HEK293 (cell line): ENCODE results near the gene NOM1.

Experiments used
- CTCF ChIA-PET: fragments of 350-600 bp; formaldehyde crosslinking; extraction: SDS; loops from one replicate; lab custom pipeline; 2021; ENCODE audit warnings: antibody characterized with exemption; lab: Yijun Ruan, JAX
- POLR2A ChIA-PET: fragments of 300-600 bp; formaldehyde crosslinking; extraction: SDS; loops from one replicate; lab custom pipeline; 2020; ENCODE audit warnings: antibody characterized with exemption, inconsistent platforms; lab: Yijun Ruan, JAX
- H3K27ac ChIP-seq: fragments of 200-500 bp; sonication (Bioruptor generic); 2 replicates; pipeline ENCODE4 v1.5.1; 2014; ENCODE audit warnings: low read depth, low read length, control low read depth, inconsistent platforms; ENCODE audit errors: extremely low read depth
- H3K36me3 ChIP-seq, 2 experiments: fragments of 200-500 bp in 1 of 2; sonication (Bioruptor generic) in 1 of 2; 1 replicate in 1 of 2; 2 replicates in 1 of 2; pipeline ENCODE4 v1.5.1; 2014 to 2017; ENCODE audit warnings: inconsistent platforms in 2 of 2, low read length in 2 of 2; ENCODE audit not compliant: control insufficient read depth in 2 of 2, insufficient read depth in 1 of 2
- H3K4me1 ChIP-seq: fragments of 200-500 bp; sonication (Bioruptor generic); 2 replicates; pipeline ENCODE4 v1.5.1; 2014; ENCODE audit warnings: mild to moderate bottlenecking, low read length, inconsistent platforms; ENCODE audit not compliant: control insufficient read depth, insufficient read depth
- H3K4me3 ChIP-seq: 2 replicates; pipeline ENCODE4 v1.5.1; 2011; ENCODE audit warnings: low read depth, mild to moderate bottlenecking, control low read depth, low read length, moderate library complexity
- H3K9me3 ChIP-seq: fragments of 200-500 bp; sonication (Bioruptor generic); 2 replicates; pipeline ENCODE4 v1.5.1; 2014; ENCODE audit warnings: low read depth, low read length, inconsistent platforms; ENCODE audit not compliant: control insufficient read depth, insufficient read depth
- GFI1B ChIP-seq: fragments of 450-650 bp; formaldehyde crosslinking; IDR thresholded peaks from 2 replicates; pipeline ENCODE4 v1.5.1; 2016; ENCODE audit warnings: missing biosample characterization, missing genetic modification characterization
- HOXD13 ChIP-seq: sonication (generic); formaldehyde crosslinking; IDR thresholded peaks from 2 replicates; pipeline ENCODE4 v1.8.0; 2022; ENCODE audit warnings: missing genetic modification reagents, borderline replicate concordance
- ZBTB8A ChIP-seq: fragments of 450-650 bp; formaldehyde crosslinking; IDR thresholded peaks from 2 replicates; pipeline ENCODE4 v1.5.1; 2016; ENCODE audit warnings: missing biosample characterization, missing genetic modification characterization
- ZIC2 ChIP-seq: fragments of 450-650 bp; formaldehyde crosslinking; IDR thresholded peaks from 2 replicates; pipeline ENCODE4 v1.5.1; 2016; ENCODE audit warnings: missing biosample characterization, missing genetic modification characterization
- ZNF416 ChIP-seq: fragments of 450-650 bp; formaldehyde crosslinking; IDR thresholded peaks from 2 replicates; pipeline ENCODE4 v1.5.1; 2016; ENCODE audit warnings: missing biosample characterization, missing genetic modification characterization
- ZNF473 ChIP-seq: fragments of 450-650 bp; formaldehyde crosslinking; IDR thresholded peaks from 2 replicates; pipeline ENCODE4 v1.5.1; 2017; ENCODE audit warnings: missing biosample characterization, missing genetic modification characterization
- ZNF558 ChIP-seq: fragments of 450-650 bp; formaldehyde crosslinking; IDR thresholded peaks from 2 replicates; pipeline ENCODE4 v1.5.1; 2016; ENCODE audit warnings: missing biosample characterization, missing genetic modification characterization
- ZSCAN30 ChIP-seq: fragments of 450-650 bp; IDR thresholded peaks from 2 replicates; pipeline ENCODE4 v1.5.1; 2018; ENCODE audit warnings: missing biosample characterization, mild to moderate bottlenecking, missing genetic modification characterization, moderate library complexity
- TF ChIP-seq, protein P1 (sequence below): fragments of 450-650 bp; formaldehyde crosslinking; IDR thresholded peaks from 2 replicates; pipeline ENCODE4 v1.5.1; 2016; ENCODE audit warnings: missing biosample characterization, missing genetic modification characterization
- TF ChIP-seq, protein P2 (sequence below): fragments of 450-650 bp; formaldehyde crosslinking; IDR thresholded peaks from 2 replicates; pipeline ENCODE4 v1.5.1; 2017; ENCODE audit warnings: missing biosample characterization, missing genetic modification characterization
- TF ChIP-seq, protein P3 (sequence below): fragments of 450-650 bp; IDR thresholded peaks from 2 replicates; pipeline ENCODE4 v1.5.1; 2018; ENCODE audit warnings: missing biosample characterization, missing genetic modification characterization

Gene NOM1

DNA sequence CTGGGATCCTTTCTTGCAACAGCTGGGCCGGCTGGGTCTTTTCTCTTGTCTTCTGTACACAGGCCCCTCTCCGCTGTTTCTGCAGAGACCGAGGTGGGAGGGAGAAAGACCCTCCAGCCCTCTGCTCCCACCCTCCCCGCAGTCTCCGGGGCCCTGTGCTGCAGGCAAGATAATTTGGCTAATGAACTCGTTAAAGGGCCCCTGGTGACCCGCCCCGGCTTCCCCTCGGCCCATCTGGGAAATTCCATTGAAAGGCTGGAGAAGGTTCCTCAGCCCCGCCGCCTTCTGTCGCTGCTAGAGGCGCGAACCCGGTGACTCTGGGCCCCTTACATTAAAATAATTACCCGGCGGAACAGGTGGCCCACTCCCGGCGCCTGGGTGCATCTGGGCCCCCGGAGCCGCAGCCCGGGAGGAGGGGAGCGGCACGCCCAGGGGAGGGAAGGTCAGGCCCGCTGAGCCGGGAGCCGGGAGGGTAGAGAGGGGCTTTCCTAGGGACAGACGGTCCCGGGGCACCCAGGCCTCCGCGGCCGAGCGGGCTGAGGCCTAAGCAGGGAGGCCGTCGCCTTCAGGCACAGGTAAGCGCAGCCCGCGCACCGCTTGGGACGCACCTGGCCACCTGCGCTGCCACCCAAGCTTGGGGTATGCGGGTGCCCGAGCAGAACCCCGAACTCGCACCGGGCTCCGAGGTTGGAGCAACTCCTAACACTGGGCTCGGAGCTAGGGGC is 68.3 kb downstream of the NOM1 start:
- POLR2A ChIA-PET = no interaction called here
- Histone ChIP-seq H3K27ac (no peak overlapping the region), H3K4me3 (no peak overlapping the region), H3K36me3 (no peaks in the 10 kb centered on the region), H3K4me1 (no peaks in the 10 kb centered on the region), H3K9me3 (no peaks in the 10 kb centered on the region)
- CTCF ChIA-PET = no interaction called here
- TF ChIP-seq, protein P1, sequence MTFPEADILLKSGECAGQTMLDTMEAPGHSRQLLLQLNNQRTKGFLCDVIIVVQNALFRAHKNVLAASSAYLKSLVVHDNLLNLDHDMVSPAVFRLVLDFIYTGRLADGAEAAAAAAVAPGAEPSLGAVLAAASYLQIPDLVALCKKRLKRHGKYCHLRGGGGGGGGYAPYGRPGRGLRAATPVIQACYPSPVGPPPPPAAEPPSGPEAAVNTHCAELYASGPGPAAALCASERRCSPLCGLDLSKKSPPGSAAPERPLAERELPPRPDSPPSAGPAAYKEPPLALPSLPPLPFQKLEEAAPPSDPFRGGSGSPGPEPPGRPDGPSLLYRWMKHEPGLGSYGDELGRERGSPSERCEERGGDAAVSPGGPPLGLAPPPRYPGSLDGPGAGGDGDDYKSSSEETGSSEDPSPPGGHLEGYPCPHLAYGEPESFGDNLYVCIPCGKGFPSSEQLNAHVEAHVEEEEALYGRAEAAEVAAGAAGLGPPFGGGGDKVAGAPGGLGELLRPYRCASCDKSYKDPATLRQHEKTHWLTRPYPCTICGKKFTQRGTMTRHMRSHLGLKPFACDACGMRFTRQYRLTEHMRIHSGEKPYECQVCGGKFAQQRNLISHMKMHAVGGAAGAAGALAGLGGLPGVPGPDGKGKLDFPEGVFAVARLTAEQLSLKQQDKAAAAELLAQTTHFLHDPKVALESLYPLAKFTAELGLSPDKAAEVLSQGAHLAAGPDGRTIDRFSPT (tag by site-specific recombination) = no peak
- TF ChIP-seq ZIC2 (0 out of 2 replicates have a peak, but pooled peaks have one; percentile 13), HOXD13 (no peak), ZBTB8A (tag by site-specific recombination) (0 out of 2 replicates have a peak, but pooled peaks have one; percentile 22)

DNA sequence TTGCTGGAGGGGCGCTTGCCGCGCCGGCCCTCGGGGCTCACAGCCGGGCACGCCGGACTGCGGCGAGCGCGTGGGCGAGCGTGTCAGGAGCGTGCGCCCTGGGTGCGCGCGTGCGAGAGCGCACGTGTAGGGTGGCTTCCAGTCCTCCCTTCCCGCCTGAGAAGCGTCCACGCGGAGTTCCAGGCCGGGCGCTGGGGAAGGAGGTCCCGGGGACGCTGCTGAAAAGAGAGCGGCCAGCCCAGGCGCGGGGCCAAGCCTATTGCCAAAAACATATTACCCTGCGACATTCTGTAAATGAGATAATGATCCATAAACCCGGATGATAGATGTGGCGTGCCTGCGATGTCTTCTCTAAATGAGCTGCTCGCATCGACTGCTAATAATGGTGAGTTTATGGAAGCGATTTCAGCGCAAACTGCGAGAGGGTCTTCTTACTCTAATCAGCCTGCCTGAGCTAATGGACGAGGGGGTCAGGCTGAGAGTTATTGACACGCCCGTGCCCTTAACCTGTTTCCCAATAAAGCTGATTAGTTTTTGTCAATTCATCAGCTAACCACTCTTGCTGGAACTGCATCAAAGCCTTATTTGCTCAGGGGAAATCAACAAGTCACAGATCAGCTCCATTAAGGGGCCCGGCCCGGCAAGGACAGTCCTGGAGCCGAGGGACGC is 69.0 kb downstream of the NOM1 start:
- TF ChIP-seq ZNF558 (tag by site-specific recombination) (no peak), ZNF473 (no peak), ZNF416 (no peak), GFI1B (tag by site-specific recombination) (no peak), ZSCAN30 (tag by site-specific recombination) (no peak)
- Histone ChIP-seq H3K4me3 (no peak overlapping the region), H3K27ac (no peak overlapping the region), H3K36me3 (no peaks in the 10 kb centered on the region), H3K9me3 (no peaks in the 10 kb centered on the region), H3K4me1 (no peaks in the 10 kb centered on the region)
- POLR2A ChIA-PET = no interaction called here
- CTCF ChIA-PET = no interaction called here

DNA sequence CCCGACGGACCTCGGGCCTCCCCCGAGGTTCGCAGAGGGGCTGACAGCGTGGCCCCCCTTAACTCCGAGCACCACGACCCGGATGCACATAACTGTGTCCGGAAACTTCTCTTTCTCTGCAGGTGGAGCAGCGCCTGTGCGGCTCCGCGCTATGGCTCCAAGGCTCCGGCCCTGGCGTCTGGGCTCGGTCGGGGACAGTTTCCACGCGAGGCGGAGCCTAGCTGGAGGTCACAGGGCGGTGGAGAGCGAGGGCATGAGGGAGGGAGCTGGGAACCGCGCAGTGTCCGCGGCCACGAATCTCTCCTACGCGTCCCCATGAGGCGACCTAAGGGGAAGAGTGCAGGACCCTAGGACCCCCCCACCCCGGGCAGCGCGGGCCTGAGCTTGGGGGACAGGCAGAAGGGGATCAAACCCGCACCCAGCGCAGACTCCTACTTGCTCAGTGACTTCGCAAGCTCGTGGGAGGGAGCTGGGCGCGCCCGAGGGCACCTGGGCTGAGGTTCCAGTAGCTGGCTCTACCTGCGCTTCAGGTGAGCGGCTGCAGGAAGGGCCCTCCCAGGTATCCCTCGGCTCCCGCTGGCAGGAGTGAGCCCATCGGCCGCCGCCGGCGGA is 69.6 kb downstream of the NOM1 start:
- ChIA-PET POLR2A (no interaction called here), CTCF (no interaction called here)
- Histone ChIP-seq H3K4me3 (no peak overlapping the region), H3K27ac (no peak overlapping the region), H3K36me3 (no peaks in the 10 kb centered on the region), H3K9me3 (no peaks in the 10 kb centered on the region)
- TF ChIP-seq, protein P2, sequence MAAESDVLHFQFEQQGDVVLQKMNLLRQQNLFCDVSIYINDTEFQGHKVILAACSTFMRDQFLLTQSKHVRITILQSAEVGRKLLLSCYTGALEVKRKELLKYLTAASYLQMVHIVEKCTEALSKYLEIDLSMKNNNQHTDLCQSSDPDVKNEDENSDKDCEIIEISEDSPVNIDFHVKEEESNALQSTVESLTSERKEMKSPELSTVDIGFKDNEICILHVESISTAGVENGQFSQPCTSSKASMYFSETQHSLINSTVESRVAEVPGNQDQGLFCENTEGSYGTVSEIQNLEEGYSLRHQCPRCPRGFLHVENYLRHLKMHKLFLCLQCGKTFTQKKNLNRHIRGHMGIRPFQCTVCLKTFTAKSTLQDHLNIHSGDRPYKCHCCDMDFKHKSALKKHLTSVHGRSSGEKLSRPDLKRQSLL (tag by site-specific recombination) = 0 out of 2 replicates have a peak, but pooled peaks have one; percentile 14
- TF ChIP-seq, protein P3, sequence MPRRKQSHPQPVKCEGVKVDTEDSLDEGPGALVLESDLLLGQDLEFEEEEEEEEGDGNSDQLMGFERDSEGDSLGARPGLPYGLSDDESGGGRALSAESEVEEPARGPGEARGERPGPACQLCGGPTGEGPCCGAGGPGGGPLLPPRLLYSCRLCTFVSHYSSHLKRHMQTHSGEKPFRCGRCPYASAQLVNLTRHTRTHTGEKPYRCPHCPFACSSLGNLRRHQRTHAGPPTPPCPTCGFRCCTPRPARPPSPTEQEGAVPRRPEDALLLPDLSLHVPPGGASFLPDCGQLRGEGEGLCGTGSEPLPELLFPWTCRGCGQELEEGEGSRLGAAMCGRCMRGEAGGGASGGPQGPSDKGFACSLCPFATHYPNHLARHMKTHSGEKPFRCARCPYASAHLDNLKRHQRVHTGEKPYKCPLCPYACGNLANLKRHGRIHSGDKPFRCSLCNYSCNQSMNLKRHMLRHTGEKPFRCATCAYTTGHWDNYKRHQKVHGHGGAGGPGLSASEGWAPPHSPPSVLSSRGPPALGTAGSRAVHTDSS (tag by site-specific recombination) = no peak
- TF ChIP-seq, all 188 proteins: peak for 1
- H3K4me1 ChIP-seq = no peaks in the 10 kb centered on the region
